Activated CD4-positive, alpha-beta T cell treated with anti-CD3 and anti-CD28 coated beads, Interleukin-2, amount 50 U/mL, for 4 hours (primary cell): ENCODE results near the gene ATP8B3.
A peak's percentile ranks its signal among the peaks of the same experiment; 100 is the strongest.

Experiments used
- DNase-seq, 2 experiments: peaks; one replicate each; pipeline ENCODE4 v3.0.0-alpha.2; 2020

Gene ATP8B3

DNA sequence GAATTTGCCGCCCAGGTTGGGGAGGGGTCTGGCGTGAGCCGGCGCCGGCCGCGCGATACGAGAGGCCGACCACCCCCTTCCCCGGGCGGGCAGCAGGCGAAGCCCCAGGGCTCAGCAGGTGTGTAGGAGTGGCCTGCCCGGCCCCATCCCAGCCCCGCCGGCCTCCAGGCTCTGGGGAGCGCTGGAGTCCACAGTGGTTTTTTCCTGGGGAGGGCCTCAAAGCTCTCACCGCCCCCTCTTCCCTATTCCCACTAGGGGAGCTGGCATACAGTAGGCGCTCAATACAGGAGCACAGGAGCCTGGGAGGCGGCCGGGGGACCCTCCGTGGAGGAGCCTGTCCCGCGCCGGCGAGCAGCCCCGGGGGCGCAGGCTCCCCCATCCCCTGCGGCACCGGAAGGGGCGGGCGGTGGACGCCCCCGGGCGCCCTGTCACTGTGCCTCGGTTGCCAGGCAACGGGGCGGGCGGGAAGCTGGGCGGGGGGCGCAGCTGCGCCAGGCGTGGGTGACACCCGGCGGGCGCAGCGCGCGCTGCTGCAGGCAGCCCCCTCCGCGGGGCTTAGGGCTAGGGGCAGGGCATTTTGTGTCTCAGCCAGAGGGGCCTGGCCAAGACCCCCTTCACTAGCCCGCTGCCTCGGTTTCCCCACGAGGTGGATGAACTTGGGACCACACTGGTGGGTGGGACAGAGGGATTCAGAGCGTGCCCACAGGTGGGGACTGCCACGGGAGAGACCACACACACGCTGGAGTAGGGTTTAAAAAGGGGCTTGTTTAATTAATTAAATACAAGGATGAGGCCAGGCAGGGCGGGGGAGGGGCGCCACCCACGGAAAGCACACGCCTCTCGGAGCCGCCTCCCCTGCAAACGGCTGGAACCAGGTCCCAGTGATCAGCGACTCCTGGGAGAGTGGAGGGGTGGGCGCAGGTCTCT is 39.8 kb upstream of the ATP8B3 start:
- DNase-seq: peak; percentile 59 to 64

DNA sequence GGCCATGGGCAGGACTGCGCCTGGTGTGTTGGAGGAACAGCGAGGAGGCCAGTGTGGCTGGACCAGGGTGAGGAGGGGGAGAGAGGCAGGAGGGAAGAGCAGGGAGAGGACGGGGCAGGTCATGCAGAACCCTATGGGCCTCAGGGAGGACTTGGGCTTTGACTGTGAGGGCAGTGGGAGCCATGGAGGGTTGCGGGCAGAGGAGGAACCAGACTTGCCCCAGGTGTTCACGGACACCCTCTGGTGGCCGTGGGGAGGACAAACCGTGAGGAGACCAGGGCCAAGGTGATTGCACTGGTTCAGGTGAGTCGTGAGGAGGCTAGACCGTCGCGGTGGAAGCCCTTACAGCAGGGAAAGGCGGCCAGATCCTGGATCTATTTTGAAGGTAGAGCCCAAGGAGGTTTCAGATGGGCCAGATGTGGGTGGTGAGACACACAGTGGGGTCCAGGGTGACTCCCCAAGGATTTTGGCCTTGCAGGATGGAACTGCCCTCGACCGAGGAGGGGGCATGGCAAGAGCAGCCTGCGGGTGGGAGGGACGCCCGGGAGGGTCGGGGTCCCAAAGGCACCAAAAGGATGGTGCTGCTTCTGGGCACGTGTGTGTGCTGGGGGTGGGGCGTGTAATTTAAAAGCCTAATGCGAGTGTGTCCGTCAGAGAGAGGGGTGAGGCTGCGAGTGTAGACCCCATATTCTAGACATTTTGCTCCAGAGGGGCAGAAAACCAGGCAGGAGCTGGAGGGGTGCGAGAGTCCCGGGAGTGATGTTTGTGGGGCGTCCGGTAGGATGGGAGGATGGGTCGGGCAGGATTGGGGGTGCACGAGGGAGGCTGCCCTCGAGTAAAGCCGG is 39.0 kb upstream of the ATP8B3 start:
- no peak for DNase-seq

DNA sequence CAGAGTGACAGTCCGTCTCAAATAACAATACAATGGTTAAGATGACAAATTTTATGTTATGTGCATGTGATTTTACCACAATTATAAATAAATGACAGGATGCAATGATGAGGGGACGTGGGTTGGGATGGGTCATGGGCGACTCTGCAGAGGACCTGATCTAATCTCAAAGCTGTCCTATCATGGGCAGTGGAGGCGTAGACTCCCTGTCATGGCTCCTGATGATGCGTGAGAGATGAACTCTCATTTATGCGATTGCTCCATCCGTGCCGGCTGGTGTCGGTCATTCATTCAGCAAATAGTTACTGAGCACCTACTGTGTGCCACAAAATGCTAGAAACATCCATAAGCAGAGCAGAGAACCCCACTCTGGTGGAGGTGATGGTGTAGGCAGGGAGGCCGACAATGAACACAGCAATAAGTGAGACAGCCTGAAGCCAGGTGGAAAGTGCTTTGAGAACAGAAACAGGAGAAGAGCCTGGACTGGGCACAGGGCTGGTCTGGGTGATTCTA is 37.9 kb upstream of the ATP8B3 start:
- DNase-seq: no peak

DNA sequence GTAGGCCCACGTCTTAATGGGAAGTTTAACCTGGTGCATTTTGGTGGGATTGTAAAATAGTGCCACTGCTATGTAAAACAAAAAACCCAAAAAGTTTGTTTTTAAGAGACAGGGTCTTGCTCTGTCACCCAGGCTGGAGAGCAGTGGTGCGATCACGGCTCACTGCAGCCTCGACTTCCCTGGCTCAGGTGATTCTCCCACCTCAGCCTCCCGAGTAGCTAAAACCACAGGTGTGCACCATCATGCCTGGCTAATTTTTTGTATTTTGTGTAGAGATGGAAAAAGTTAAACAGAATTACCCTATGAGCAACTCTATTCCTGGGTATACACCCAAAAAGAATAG is 37.0 kb upstream of the ATP8B3 start:
- no peak for DNase-seq

DNA sequence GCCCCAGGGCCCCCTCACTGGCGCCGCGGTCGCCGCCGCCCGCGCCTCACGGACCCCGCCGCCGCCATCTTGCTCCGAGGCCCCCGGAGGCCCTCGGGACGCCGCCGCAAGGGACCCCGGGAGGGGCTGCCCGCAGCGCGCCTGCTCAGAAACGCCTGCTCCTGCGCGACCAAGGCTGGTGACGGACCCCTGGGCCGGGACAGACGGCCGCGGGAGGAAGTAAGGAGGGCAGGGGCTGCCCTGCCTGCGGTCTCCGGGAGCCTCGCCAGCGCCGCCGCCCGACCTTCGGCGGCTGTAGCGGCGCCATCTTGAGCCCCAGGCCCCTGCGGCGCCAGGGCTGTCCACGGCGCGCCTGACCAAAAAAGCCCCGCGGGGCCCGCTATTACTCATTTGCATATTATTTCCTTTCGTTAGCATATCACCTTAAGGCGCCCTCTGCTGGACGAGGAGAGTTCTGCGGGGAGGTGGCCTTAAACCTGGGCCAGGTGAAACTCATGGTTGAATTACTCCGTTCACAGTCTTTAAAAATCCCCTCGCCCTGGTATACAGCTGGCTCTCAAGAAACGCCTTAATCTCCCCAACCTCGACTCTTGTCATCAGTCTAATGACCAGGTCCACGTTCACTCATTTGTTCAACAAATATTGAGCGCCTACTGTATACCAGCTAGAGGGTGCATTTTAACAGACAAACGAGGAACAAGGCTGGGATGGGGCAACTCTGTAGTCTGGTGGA is 36.5 kb upstream of the ATP8B3 start, which contains the start of gene REXO1:
Gene REXO1 (minus strand): TSS at position 85 of the 733 bp plus-strand sequence. CDS start 125 bp downstream, outside the sequence.
- peak; percentile 98 to 99 for DNase-seq

DNA sequence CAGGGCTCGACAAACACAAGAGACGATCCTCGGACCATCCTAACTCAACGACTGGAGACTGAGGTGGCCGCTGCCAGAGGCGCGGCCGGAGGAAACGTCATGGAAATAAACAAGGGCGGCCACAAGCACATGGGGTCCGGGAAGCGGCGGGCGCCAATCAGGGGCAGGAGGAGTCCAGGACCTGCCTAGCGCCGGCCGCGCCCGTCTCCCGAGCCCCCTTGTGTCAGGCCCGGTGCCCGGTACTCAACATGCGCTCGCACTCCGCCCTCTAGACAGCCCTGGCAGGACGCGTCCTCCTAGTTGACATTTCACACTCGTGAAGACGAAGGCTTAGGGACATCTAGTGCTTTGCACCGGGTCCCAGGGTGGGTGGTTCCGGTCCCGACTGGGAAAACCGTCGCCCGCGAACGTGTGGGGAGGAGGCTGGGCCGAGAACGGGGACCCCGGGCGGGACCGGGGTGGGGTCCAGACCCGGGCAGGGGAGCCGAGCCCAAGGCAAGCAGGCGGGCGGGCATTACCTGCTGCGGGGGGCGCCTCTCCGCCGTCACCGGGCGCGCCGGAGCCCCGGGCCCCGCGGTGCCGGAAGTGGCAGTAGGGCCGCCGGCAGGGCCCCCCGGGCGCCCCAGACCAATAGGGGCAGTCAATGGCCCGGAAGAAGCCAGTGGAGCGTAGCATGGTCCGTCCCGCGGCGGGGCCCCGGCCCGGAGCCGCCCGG is 35.8 kb upstream of the ATP8B3 start:
- no peak for DNase-seq

DNA sequence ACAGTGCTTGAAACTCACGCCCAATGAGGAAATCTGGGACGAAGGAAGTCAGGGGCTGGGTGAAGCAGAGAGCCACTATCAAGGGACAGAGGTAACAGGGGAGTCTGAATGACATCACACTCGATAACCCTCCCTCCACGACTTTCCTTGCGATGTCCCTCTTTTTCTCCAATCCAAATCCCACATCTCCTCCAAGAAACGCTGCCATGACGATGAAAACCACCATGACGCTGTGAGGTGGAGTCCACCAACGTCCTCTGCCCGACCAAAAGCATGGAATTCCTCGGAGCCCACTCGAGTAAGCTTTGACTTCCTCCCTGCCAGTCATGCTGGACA is 35.2 kb upstream of the ATP8B3 start:
- no peak for DNase-seq

DNA sequence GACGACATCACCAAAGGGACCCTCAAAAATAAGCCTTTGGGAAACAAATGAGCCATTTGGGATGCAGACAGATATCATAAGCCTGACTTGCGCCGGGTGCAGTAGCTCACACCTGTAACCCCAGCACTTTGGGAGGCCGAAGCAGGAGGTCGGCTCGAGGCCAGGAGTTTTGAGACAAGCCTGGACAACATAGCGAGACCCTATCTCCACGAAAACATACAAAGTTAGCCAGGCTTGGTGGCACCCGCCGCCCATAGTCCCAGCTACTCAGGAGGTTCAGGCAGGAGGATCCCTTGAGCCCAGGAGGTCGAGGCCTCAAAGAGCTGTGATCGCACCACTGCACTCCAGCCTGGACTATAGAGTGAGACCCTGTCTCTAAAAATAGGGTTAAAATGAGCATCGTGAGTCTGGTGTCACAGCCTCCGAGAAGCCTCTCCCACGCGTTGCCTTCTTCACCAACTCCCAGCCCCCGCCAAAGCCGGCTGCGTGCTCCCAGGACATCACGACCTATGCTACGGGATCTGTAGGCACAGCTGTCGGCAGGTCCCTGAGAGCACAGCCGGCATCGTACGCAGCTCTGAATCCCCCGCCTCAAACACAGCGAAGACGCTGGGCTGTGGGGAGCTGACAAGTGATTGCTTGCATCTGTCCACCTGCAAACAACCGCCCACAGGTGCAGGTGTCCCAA is 34.6 kb upstream of the ATP8B3 start:
- DNase-seq: no peak

DNA sequence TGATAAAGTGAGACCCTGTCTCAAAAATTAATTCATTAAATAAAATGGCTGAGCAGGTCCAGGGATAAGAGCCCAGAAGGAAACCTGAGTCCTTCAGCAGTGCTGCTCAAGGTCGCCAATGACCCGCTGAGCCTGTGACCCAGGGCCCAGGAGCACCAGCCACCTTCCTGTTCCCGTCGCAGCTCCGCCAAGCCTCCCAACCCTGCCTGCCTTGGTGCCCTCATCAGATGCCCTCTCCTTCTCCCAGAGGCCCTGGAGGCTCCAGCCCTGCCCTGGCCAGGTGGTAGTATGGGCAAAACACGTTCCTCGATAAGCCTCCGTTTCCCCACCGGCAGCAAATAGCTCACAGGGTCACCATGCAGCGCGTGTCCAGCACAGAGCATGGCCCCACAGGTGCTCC is 33.6 kb upstream of the ATP8B3 start:
- DNase-seq: no peak

DNA sequence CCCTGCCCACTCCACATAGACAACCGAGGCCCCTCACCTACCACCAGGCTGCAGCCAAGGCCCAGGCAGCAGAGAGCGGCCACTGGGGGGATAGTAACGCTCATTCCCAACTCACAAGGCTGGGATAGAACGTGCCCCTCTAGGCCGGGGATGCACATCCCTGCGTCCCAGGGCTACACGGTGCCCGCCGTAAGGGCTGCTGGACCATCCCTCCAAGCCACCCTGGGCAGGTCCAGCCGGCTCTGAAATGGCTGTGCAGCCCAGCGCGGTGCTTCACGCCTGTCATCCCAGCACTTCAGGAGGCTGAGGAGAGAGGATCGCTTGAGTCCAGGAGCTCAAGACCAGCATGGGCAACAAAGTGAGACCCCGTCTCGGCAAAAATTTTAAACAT is 33.0 kb upstream of the ATP8B3 start:
- no peak for DNase-seq

DNA sequence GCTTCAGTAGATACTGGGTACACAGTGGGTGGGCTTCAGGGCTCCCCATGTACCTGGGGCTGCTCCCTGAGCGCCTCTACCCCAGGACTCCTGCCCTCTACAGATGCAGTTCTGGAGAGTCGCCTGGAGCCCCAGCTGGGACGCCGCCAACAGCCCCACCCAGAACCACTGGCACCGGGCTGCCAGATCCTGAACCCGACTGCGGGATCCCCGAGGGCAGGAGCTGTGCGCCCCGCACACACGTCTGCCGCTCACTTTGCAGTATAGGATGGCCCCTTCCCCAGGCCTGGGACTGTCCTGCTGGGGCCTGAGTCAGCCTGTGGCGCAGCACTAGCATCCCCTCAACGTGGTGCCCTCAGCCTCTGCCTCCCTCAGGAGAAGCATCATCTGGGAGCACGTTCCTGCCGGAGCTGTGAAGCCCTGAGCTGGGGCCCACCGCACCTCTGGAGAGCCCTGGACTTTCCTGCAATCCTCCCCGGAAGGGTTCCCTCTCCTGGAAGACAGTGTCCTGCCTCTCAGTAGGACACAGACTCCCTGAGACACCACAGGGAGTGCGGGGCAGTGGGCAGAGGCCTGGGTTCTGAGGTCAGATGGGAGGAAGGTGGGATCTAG is 32.5 kb upstream of the ATP8B3 start:
- no peak for DNase-seq

DNA sequence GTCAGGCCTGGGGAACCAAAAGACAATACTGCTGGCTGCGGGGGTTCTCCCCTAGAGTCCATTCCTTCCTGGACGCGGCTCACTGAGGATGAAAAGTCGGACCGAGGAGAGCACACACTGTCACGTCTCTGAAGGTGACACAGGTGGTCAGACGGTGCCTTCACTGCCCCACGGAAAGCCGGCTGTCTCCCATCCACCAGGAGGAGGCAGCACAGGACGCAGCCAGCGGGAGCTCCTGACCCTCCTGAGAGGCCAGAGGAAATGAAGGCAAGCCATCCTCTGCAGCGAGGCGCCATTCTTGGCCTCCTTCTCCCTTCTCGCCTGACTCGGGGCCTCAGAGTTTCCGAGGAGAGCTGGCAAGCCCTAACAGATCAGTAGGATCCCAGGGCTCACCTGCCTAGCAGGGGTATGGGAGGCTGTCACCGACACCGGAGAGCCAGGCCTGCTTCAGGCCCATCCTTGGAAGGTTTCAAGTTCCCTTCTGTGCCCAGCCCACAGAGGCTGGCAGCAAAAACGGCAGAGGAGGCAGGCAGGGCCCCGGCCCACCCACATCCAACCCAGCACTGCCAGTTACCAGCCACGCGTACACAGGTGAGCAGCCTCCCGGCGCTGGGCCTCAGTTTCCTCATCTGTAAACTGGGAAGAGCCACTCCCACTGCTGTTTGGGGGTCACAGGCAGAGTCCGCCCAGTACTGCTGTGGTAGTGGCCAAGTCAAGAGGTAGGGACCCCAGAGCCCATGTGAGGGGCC is 31.7 kb upstream of the ATP8B3 start:
- DNase-seq: no peak

DNA sequence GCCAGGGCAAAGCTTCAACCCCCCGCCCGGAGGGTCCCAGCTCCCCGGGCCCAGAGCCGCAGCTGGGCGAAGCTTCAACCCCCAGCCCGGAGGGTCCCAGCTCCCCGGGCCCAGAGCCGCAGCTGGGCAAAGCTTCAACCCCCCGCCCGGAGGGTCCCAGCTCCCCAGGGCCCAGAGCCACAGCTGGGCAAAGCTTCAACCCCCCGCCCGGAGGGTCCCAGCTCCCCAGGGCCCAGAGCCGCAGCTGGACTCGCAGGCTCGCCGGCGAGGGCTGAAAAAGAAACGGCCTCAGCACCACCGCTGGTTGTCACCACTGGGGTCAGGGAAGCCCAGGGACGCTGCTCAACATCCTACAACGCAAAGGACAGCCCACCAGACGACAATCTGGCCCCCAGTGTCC is 31.0 kb upstream of the ATP8B3 start:
- DNase-seq: no peak

DNA sequence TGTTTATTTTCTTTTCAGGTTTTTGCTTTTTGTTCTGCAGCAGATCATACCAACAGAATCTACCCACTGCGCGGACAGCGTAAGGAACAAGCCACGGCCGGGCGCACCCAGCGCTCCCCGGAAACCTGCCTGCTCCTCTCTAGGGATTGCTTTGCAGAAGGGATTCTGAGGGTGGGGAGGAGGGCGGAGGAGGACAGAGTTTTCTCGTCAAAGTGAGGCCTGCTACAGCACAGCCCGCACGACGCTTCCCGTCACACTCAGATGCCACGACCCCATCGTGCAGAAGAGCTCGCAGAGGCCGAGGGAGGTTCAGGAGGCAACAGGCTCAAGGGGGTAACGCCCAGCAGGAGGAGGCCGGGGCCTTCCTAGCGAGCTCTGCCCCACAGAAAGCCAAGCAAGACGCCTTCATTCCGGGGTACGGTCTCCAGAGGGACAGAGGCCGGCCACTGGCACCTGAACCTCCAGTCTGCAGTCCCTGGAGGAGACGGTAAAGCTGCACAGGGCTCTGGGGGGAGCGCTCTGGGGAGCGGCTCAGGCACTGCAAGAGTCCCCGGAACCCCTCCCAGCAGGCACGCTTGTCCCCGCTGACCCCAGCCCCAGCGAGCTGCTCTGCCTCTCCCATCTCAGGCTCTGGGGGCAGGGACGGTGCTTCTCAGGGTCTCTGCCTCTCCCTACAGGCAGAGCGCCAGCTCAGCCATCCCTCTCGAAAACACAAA is 29.3 kb upstream of the ATP8B3 start:
- DNase-seq: no peak

DNA sequence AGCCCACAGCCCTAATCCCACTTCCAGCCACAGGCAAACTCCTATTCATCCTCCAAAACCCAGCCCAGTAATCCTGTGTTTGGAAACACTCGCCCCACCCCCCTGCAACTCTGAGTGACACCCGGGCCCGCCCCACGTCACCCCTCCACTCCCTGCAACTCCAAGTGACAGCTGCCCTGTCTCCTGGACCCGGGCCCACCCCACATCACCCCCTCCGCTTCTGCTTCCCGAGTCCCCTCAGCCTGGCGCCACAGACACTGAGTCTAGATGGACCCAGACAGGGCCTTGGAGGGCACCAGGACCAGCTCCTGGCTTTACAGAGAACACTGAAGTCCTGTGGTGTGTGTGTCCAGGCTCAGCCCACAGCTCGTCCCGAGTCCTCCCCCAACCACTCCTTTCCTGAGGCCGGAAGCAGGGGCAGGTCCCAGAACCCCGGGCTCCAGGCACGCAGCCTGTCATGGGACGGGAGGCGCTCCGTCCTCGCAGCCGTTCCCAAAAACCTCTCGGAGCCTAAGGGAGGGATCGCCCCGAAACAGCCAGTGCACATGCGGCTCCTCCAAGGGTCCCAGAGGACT is 28.6 kb upstream of the ATP8B3 start:
- DNase-seq: no peak

DNA sequence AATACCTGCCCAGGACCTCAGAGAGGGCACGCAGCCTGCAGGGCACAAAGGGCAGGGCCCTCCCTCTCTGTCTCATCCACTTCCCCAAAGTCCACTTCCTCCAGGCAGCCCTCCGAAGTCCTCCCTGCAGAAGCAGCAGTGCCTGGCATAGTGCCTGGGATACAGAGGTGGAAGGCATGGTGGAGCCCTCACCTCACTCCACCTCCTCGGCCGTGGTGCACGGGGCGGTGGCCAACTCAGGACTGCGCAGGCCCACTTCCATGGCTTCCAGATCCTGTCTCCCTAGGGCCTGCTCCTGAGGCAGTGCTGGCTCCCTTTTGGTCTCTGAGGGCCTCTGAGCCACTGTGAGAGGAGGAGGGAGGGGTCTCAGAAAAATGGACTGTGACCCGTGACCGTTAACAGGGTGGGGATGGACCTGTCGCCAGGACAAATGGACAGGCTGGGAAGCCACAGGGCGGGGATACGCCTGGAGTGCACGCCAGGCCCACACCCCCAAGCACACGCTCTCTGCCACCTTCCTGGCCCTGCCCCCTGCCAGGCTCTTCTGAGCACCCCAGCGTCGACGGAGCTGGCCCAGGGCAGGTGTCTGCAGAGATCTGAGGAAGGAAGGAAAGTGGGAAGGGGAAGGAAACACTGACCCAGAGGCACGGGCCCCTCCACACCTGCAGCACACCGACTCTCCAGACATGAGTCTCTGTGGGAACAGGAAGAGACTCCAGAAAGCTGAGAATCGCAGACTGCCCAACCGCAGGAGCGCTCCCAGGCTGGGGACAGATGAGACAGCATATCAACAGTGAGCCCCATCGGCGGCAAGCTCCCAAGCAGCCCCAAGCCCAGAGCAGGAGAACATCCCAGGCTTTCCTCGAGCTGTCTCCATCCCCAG is 27.8 kb upstream of the ATP8B3 start:
- DNase-seq: no peak

DNA sequence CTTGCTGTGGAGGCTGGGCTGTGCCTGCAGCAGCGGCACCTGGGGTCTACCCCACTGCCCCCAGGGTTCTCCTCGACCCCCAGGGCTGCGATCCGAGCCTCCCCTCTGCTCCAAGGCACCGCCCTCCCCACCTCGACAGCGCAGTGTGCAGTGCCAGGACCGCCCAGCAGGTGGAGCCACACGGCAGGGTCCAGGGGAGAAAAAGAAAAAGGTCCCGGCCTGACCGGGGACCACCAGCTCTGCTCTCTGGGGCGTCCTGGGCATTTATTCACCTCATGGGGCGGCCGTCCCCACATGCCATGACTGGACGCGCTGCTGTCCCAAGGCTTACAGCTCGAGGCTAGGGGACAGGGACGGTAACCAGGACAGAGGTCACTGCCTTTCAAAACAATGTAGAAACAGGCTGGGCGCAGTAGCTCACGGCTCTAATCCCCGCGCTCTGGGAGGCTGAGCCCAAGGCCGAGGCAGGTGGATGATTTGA is 25.6 kb upstream of the ATP8B3 start:
- DNase-seq: peak; percentile 44 to 57

DNA sequence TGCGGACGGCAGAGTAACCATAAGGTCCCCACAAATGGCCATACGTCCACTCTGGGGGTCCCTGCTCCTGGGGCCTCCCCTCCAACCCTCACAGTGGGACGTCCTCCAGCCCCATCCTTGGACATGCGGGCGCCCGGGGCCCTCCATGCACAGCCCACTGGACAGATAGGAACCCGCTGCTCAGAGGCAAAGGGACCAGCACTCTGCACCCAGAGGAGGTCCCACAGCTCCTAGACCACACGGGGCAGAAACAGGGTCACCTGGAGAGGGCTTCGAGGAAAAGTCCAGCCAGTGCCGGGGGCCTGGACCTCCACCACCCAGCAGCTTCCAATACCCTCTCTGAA is 25.1 kb upstream of the ATP8B3 start:
- no peak for DNase-seq
